Subcutaneous adipose tissue (tissue), 4 donors: ENCODE data around the gene SPTBN1. TPM values are rescaled to one million over a fixed set of nuclear protein-coding genes. Genes with fewer than 3 reads are reported as not detected.

Source experiments
- CTCF ChIP-seq: fragments of 450-650 bp; IDR thresholded peaks from one replicate; pipeline ENCODE4 v1.5.1; 2016; ENCODE audit warnings: low read depth, mild to moderate bottlenecking, control low read depth, antibody characterized with exemption, moderate library complexity
- total RNA-seq, 4 donors: library from RNA; depleted of rRNA; stranded (reverse); fragments of >200 nt; gene quantifications; one replicate each; pipeline ENCODE4 v1.1.0, GENCODE V29; 2016

The SPTBN1 gene
- total RNA-seq, 4 donors from 2014 or later: 655 to 1,523 (median 889) TPM

- TF ChIP-seq CTCF: no peak
Observed at GRCh38 chr2:54667726-54668650, 211.9 kb downstream of the SPTBN1 start.

GRCh38 chr2:54668711-54669110 is 212.6 kb downstream of the SPTBN1 start:
- TF ChIP-seq CTCF: no peak

GRCh38 chr2:54669677-54670484 is 213.8 kb downstream of the SPTBN1 start:
- TF ChIP-seq CTCF: no peak

- TF ChIP-seq CTCF: no peak
Observed at GRCh38 chr2:54670485-54671009, 214.4 kb downstream of the SPTBN1 start.

GRCh38 chr2:54671010-54671409 is 214.9 kb downstream of the SPTBN1 start:
- no peak for TF ChIP-seq CTCF

GRCh38 chr2:54671875-54672589 is 215.9 kb downstream of the SPTBN1 start:
- TF ChIP-seq CTCF: no peak
